Endothelial cell of umbilical vein (primary cell): ENCODE measurements around the gene UFD1. TPM values are rescaled to one million over a fixed set of nuclear protein-coding genes. Genes with fewer than 3 reads are reported as not detected.

Source experiments
- BruUV-seq: library from RNA; stranded (reverse); fragments of 400-500 nt; replicated peaks from 2 replicates; lab custom pipeline; 2021; lab: Mats Ljungman, UMichigan
- CTCF ChIA-PET: fragments of 300-600, 350-600 bp; sonication (Branson Sonifier 250); formaldehyde crosslinking; loops from one replicate; lab custom pipeline; 2021; ENCODE audit warnings: antibody characterized with exemption, inconsistent platforms; lab: Charles Lee
- POLR2A ChIA-PET: fragments of 300-600, 350-600 bp; sonication (Branson Sonifier 250); formaldehyde crosslinking; loops from one replicate; lab custom pipeline; 2021; ENCODE audit warnings: antibody characterized with exemption, inconsistent platforms; lab: Charles Lee
- DNase-seq: peaks from one replicate; pipeline ENCODE4 v3.0.0-alpha.2; 2011; ENCODE audit warnings: low read depth, low spot score
- FAIRE-seq: peaks from 2 replicates; lab custom pipeline; 2011; peaks lifted over from hg19 to GRCh38; lab: Jason Lieb, UNC
- H2AFZ ChIP-seq: 2 replicates; pipeline ENCODE4 v1.6.0; 2012; ENCODE audit warnings: low read depth, low read length, control low read depth, inconsistent platforms
- H3K27ac ChIP-seq: 2 replicates; pipeline ENCODE4 v1.5.1; 2011; ENCODE audit warnings: low read depth, mild to moderate bottlenecking, control low read depth, low read length, moderate library complexity; ENCODE audit not compliant: insufficient read depth
- H3K27me3 ChIP-seq, 2 experiments: 2 replicates each; pipeline versions ENCODE4 v1.6.0 to v1.6.1; 2011; ENCODE audit warnings: low read length in 2 of 2, mixed read lengths in 1 of 2; ENCODE audit not compliant: control insufficient read depth in 2 of 2, insufficient read depth in 2 of 2
- H3K36me3 ChIP-seq, 2 experiments: 2 replicates in 1 of 2; 3 replicates in 1 of 2; pipeline ENCODE4 v1.5.1; 2011; ENCODE audit warnings: low read length in 2 of 2, mild to moderate bottlenecking in 1 of 2, moderate library complexity in 1 of 2; ENCODE audit not compliant: control insufficient read depth in 2 of 2, insufficient read depth in 2 of 2; ENCODE audit errors: extremely low read depth in 1 of 2
- H3K4me1 ChIP-seq: 3 replicates; pipeline ENCODE4 v1.5.1; 2011; ENCODE audit warnings: mild to moderate bottlenecking, low read length; ENCODE audit not compliant: control insufficient read depth, insufficient read depth; ENCODE audit errors: extremely low read depth
- H3K4me2 ChIP-seq: 2 replicates; pipeline ENCODE4 v1.6.1; 2011; ENCODE audit warnings: low read length, control low read depth, mixed read lengths; ENCODE audit not compliant: insufficient read depth
- H3K4me3 ChIP-seq, 3 experiments: fragments of 200-600 bp in 1 of 3; sonication (generic), shearing (Covaris generic) in 1 of 3; replicated peaks in 1 of 3; 2 replicates each; pipeline ENCODE4 v1.5.1; 2011 to 2016; ENCODE audit warnings: control low read depth in 3 of 3, low read length in 3 of 3, mild to moderate bottlenecking in 2 of 3, inconsistent platforms in 1 of 3, low read depth in 1 of 3, moderate library complexity in 1 of 3; ENCODE audit not compliant: insufficient read depth in 1 of 3
- H3K79me2 ChIP-seq: 2 replicates; pipeline ENCODE4 v1.6.0; 2012; ENCODE audit warnings: low read length, inconsistent platforms; ENCODE audit not compliant: control insufficient read depth, insufficient read depth
- H3K9ac ChIP-seq: replicated peaks from 2 replicates; pipeline ENCODE3; 2011; ENCODE audit warnings: low read length, control low read depth; ENCODE audit not compliant: insufficient read depth; ENCODE audit errors: extremely low read depth
- H3K9me1 ChIP-seq: replicated peaks from 3 replicates; pipeline ENCODE4 v1.6.0; 2011; ENCODE audit warnings: mild to moderate bottlenecking, low read length; ENCODE audit not compliant: control insufficient read depth, insufficient read depth; ENCODE audit errors: extremely low read depth
- H3K9me3 ChIP-seq: replicated peaks from 2 replicates; pipeline ENCODE4 v1.5.1; 2012; ENCODE audit warnings: low read length, inconsistent platforms; ENCODE audit not compliant: control insufficient read depth, insufficient read depth
- H4K20me1 ChIP-seq: replicated peaks from 2 replicates; pipeline ENCODE3; 2011; ENCODE audit warnings: mild to moderate bottlenecking, low read length; ENCODE audit not compliant: control insufficient read depth, insufficient read depth; ENCODE audit errors: extremely low read depth
- CTCF ChIP-seq, 2 donors: IDR thresholded peaks; 1 replicate in 1 of 2; 2 replicates in 1 of 2; pipeline ENCODE4 v1.5.1; 2011; ENCODE audit warnings: low read length in 2 of 2, mild to moderate bottlenecking in 2 of 2, moderate library complexity in 2 of 2, control low read depth in 1 of 2, inconsistent platforms in 1 of 2, low read depth in 1 of 2; ENCODE audit not compliant: insufficient read depth in 1 of 2; ENCODE audit errors: extremely low read depth in 1 of 2
- FOS ChIP-seq: IDR thresholded peaks from 2 replicates; pipeline ENCODE4 v1.6.1; 2011; ENCODE audit warnings: mild to moderate bottlenecking, low read length, moderate library complexity, borderline replicate concordance; ENCODE audit not compliant: insufficient read depth
- GATA2 ChIP-seq: IDR thresholded peaks from 2 replicates; pipeline ENCODE4 v1.7.0; 2011; ENCODE audit warnings: low read depth, mild to moderate bottlenecking, moderate library complexity, mixed read lengths, low read length; ENCODE audit not compliant: insufficient read length, insufficient read depth
- MAX ChIP-seq: IDR thresholded peaks from 2 replicates; pipeline ENCODE4 v1.6.1; 2011; ENCODE audit not compliant: insufficient read depth, insufficient read length
- MYC ChIP-seq: IDR thresholded peaks from one replicate; pipeline ENCODE4 v1.6.1; 2011; ENCODE audit warnings: mild to moderate bottlenecking, low read depth, low read length
- POLR2AphosphoS5 ChIP-seq: IDR thresholded peaks from 2 replicates; pipeline ENCODE4 v1.6.1; 2012; ENCODE audit warnings: low read depth, mild to moderate bottlenecking, control low read depth, low read length, moderate library complexity; ENCODE audit not compliant: insufficient read depth
- dilution Hi-C: fragments of 300-500 bp; cut with MboI; formaldehyde crosslinking; loops from one replicate; pipeline ENCODE4 v1.15.0; 2019; ENCODE audit warnings: low sequenced_read_pairs; ENCODE audit not compliant: extremely low pct_ligation_motif_present
- intact Hi-C: fragments of 100-400 bp; cut with micrococcal nuclease; formaldehyde crosslinking; loops from one replicate; pipeline ENCODE4 v1.10.0; 2022
- polyA plus RNA-seq, 4 experiments: library from polyadenylated mRNA; depleted of rRNA in 3 of 4; stranded (reverse) in 3 of 4; unstranded in 1 of 4; fragments of >200 nt; gene quantifications; 2 replicates each; pipeline versions ENCODE4 v1.2.1 to v1.2.3, GENCODE V29; 2011 to 2012; ENCODE audit warnings: missing spikeins in 1 of 4
- total RNA-seq: library from RNA; stranded (reverse); gene quantifications from 2 replicates; pipeline ENCODE4 v1.2.3, GENCODE V29; 2021

UFD1 gene
- total and polyA plus RNA-seq, 2 donors (not counting 3 experiments of a cell fraction or from before 2014, with no cell fraction given) = 127 to 228 TPM

DNA sequence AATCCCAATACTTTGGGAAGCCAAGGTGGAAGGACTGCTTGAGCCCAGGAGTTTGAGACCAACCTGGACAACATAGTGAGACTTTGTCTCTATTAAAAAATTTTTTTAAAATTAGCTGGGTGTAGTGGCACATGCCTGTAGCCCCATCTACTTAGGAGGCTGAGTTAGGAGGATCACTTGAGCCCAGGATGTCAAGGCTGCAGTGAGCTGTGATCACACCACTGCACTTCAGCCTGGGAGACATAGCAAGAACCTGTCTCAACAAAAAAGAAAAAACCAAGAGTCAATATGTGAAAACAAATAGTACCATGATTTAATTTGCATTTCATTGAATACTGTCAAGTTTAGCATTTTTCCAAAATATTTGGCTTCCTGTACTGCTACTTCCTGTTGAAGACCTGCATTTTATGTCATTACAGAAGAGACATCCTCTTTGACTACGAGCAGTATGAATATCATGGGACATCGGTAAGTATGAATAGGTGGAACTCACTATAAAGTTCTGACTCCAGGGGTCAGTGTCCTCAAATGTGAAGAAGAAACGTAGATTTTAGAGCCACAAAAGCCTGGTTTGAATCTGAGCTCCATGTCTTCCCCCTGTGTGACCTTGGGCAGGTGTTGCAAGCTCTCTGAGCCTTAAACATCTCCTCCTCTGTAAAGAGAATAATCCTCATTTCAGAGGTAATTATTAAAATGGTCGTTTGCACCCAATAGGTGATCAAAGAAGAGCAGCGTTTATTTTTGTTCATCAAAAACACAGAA lies 16.8 kb upstream of the UFD1 start:
- no peaks in the 10 kb centered on the region for H3K9me3 ChIP-seq
- peak; percentile 24 to 37 for TF ChIP-seq CTCF (IDR thresholded peaks at IDR 0.05; ENCODE audit: extremely low read depth in 1 of 2, insufficient read depth in 1 of 2, low read depth in 1 of 2, low read length in 2 of 2)
- no peak for TF ChIP-seq POLR2AphosphoS5
- no peak overlapping the region for H2AFZ ChIP-seq
- peak; percentile 48 for FAIRE-seq
- intact Hi-C loops = loop anchor here (1.0 kb wide), 1 partner anchor 135 kb away; no protein-coding TSS in a partner anchor
- H3K4me1 ChIP-seq = no peaks in the 10 kb centered on the region
- dilution Hi-C loops = no loop called here
- no peak overlapping the region for H3K4me2 ChIP-seq
- H3K4me3 ChIP-seq = no peak overlapping the region
- no peak overlapping the region for H3K27ac ChIP-seq
- peak; percentile 69 for DNase-seq
- ChIA-PET POLR2A (interaction anchor here (2.0 kb wide), 1 partner anchor 134 kb away, joined by 6 read pairs; no protein-coding TSS in a partner anchor), CTCF (interaction anchor here (0.6 to 6.6 kb wide), 46 partner anchors 9 to 235 kb away, joined by 3 to 358 read pairs (median 6); partner anchors contain the start of genes CDC45 and CLDN5)
- peaks cover 0 to 6% of the 10 kb centered on the region in 2 experiments for H3K36me3 ChIP-seq
- H3K9ac ChIP-seq = no peak overlapping the region
- no TSS peak for BruUV-seq
- no peaks in the 10 kb centered on the region for H3K27me3 ChIP-seq
- H4K20me1 ChIP-seq = no peaks in the 10 kb centered on the region
- no peaks in the 10 kb centered on the region for H3K79me2 ChIP-seq
- H3K9me1 ChIP-seq = no peaks in the 10 kb centered on the region

DNA sequence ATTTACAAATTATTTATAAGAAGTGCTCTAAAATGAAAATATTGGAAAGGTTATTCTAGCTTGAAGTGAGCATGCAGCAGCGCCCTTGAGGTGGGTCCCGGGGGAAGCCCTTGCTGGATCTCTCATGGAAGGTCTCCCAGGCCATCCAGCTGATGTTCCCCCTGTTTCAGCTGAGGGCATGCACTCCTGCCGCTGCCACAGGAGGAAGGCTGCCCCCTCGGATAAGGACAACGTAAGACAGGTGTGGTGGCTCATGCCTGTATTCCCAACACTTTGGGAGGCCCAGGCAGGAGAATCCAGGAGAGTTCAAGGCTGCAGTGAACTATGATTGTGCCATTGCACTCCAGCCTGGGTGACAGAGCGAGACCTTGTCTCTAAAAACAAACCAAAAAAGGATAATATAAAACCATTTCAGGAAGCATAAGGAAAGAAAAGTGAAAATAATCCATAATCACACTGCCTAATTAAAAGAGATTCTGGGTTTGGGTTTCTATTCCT lies 15.7 kb upstream of the UFD1 start:
- H3K4me1 ChIP-seq = no peaks in the 10 kb centered on the region
- H3K9me1 ChIP-seq = no peaks in the 10 kb centered on the region
- H2AFZ ChIP-seq = no peak overlapping the region
- ChIA-PET CTCF (interaction anchor here (6.6 kb wide), 1 partner anchor 134 kb away, joined by 358 read pairs; no protein-coding TSS in a partner anchor), POLR2A (interaction anchor here (2.0 kb wide), 1 partner anchor 135 kb away, joined by 6 read pairs; no protein-coding TSS in a partner anchor)
- H3K4me3 ChIP-seq = no peak overlapping the region
- H3K27me3 ChIP-seq = no peaks in the 10 kb centered on the region
- FAIRE-seq = no peak
- H3K27ac ChIP-seq = no peak overlapping the region
- H3K4me2 ChIP-seq = no peak overlapping the region
- BruUV-seq = no TSS peak
- intact Hi-C loops (no loop called here), dilution Hi-C loops (no loop called here)
- H3K9ac ChIP-seq = no peak overlapping the region
- peaks cover 0 to 6% of the 10 kb centered on the region in 2 experiments for H3K36me3 ChIP-seq
- H3K79me2 ChIP-seq = peaks cover 2% of the 10 kb centered on the region
- H4K20me1 ChIP-seq = no peaks in the 10 kb centered on the region
- no peaks in the 10 kb centered on the region for H3K9me3 ChIP-seq
- TF ChIP-seq POLR2AphosphoS5 = no peak
- no peak for TF ChIP-seq MYC
- no peak for TF ChIP-seq CTCF (IDR thresholded peaks at IDR 0.05; ENCODE audit: extremely low read depth in 1 of 2, insufficient read depth in 1 of 2, low read depth in 1 of 2, low read length in 2 of 2)
- TF ChIP-seq FOS = no peak
- no peak for TF ChIP-seq MAX
- no peak for TF ChIP-seq GATA2
- no peak for DNase-seq
